Measurements from ENCODE around the gene UQCC5. TPM values are rescaled to one million over a fixed set of nuclear protein-coding genes. Genes with fewer than 3 reads are reported as not detected.

The UQCC5 gene
- 40.7 TPM for polyA plus RNA-seq (2013, experiment 1 of 2)
- polyA plus RNA-seq (2013, experiment 2 of 2) = 32.5 TPM

- 0 to 1% methylated on average over 57 to 62 of the region's 65 CpGs for WGBS, 2 experiments (ENCODE audit: insufficient coverage in 2 of 2)
- peak within 1 kb of the TSS; percentile 75 for H3K4me3 ChIP-seq (ENCODE audit: extremely low read depth, insufficient read depth, low read length, poor library complexity, severe bottlenecking)
- peaks cover 18% of the 10 kb centered on the region for H3K4me1 ChIP-seq (ENCODE audit: control insufficient read depth, insufficient read depth, low read length, poor library complexity, severe bottlenecking)
- peak within 1 kb of the TSS; percentile 93 for H3K27ac ChIP-seq (ENCODE audit: low read depth, low read length, severe bottlenecking)
- no peaks in the 10 kb centered on the region for H3K9me3 ChIP-seq (ENCODE audit: control insufficient read depth, low read length)
- peaks cover 27% of the 10 kb centered on the region for H3K36me3 ChIP-seq (ENCODE audit: control insufficient read depth, insufficient read depth, low read length)
Measured at GRCh38 chr3:52536369-52537164, at the start of gene UQCC5. UQCC5 (plus strand) TSS chr3:52536605; CDS start chr3:52536756, 151 bp downstream.

GRCh38 chr3:52487050-52487787 is 49.2 kb upstream of the UQCC5 start:
- peaks cover 22% of the 10 kb centered on the region for H3K4me1 ChIP-seq (ENCODE audit: control insufficient read depth, insufficient read depth, low read length, poor library complexity, severe bottlenecking)
- 96% methylated on average over 28 to 31 of the region's 31 CpGs for WGBS, 2 experiments (ENCODE audit: insufficient coverage in 2 of 2)
- H3K4me3 ChIP-seq (ENCODE audit: extremely low read depth, insufficient read depth, low read length, poor library complexity, severe bottlenecking) = no peak overlapping the region
- H3K36me3 ChIP-seq (ENCODE audit: control insufficient read depth, insufficient read depth, low read length) = peaks cover 94% of the 10 kb centered on the region
- no peaks in the 10 kb centered on the region for H3K9me3 ChIP-seq (ENCODE audit: control insufficient read depth, low read length)
- no peak overlapping the region for H3K27ac ChIP-seq (ENCODE audit: low read depth, low read length, severe bottlenecking)

GRCh38 chr3:52487788-52488691 is 48.4 kb upstream of the UQCC5 start:
- 95 to 97% methylated on average over 53 to 56 of the region's 59 CpGs for WGBS, 2 experiments (ENCODE audit: insufficient coverage in 2 of 2)

GRCh38 chr3:52488746-52489145 is 47.7 kb upstream of the UQCC5 start:
- H3K4me1 ChIP-seq (ENCODE audit: control insufficient read depth, insufficient read depth, low read length, poor library complexity, severe bottlenecking) = peaks cover 18% of the 10 kb centered on the region
- no peak overlapping the region for H3K4me3 ChIP-seq (ENCODE audit: extremely low read depth, insufficient read depth, low read length, poor library complexity, severe bottlenecking)
- WGBS, 2 experiments (ENCODE audit: insufficient coverage in 2 of 2) = 97% methylated on average over 3 of the region's 3 CpGs
- H3K9me3 ChIP-seq (ENCODE audit: control insufficient read depth, low read length) = no peaks in the 10 kb centered on the region
- H3K27ac ChIP-seq (ENCODE audit: low read depth, low read length, severe bottlenecking) = no peak overlapping the region
- peaks cover 93% of the 10 kb centered on the region for H3K36me3 ChIP-seq (ENCODE audit: control insufficient read depth, insufficient read depth, low read length)

More at GRCh38 chr3:52487788-52488691, 48.4 kb upstream of the UQCC5 start:
- H3K4me1 ChIP-seq (ENCODE audit: control insufficient read depth, insufficient read depth, low read length, poor library complexity, severe bottlenecking) = peaks cover 22% of the 10 kb centered on the region
- H3K4me3 ChIP-seq (ENCODE audit: extremely low read depth, insufficient read depth, low read length, poor library complexity, severe bottlenecking) = no peak overlapping the region
- peaks cover 94% of the 10 kb centered on the region for H3K36me3 ChIP-seq (ENCODE audit: control insufficient read depth, insufficient read depth, low read length)
- no peak overlapping the region for H3K27ac ChIP-seq (ENCODE audit: low read depth, low read length, severe bottlenecking)
- no peaks in the 10 kb centered on the region for H3K9me3 ChIP-seq (ENCODE audit: control insufficient read depth, low read length)

GRCh38 chr3:52489453-52489852 is 47.0 kb upstream of the UQCC5 start:
- Histone ChIP-seq H3K4me3 (ENCODE audit: extremely low read depth, insufficient read depth, low read length, poor library complexity, severe bottlenecking) (no peak overlapping the region), H3K4me1 (ENCODE audit: control insufficient read depth, insufficient read depth, low read length, poor library complexity, severe bottlenecking) (peaks cover 18% of the 10 kb centered on the region), H3K9me3 (ENCODE audit: control insufficient read depth, low read length) (no peaks in the 10 kb centered on the region), H3K27ac (ENCODE audit: low read depth, low read length, severe bottlenecking) (peak overlapping the region; percentile 67), H3K36me3 (ENCODE audit: control insufficient read depth, insufficient read depth, low read length) (peaks cover 87% of the 10 kb centered on the region)
- WGBS, 2 experiments (ENCODE audit: insufficient coverage in 2 of 2) = 91 to 98% methylated on average over 16 to 18 of the region's 18 CpGs

- no peak overlapping the region for H3K4me3 ChIP-seq (ENCODE audit: extremely low read depth, insufficient read depth, low read length, poor library complexity, severe bottlenecking)
- H3K27ac ChIP-seq (ENCODE audit: low read depth, low read length, severe bottlenecking) = peak overlapping the region; percentile 67
- WGBS, 2 experiments (ENCODE audit: insufficient coverage in 2 of 2) = 88 to 91% methylated on average over 18 to 21 of the region's 22 CpGs
- H3K4me1 ChIP-seq (ENCODE audit: control insufficient read depth, insufficient read depth, low read length, poor library complexity, severe bottlenecking) = peaks cover 22% of the 10 kb centered on the region
- H3K36me3 ChIP-seq (ENCODE audit: control insufficient read depth, insufficient read depth, low read length) = peaks cover 79% of the 10 kb centered on the region
- H3K9me3 ChIP-seq (ENCODE audit: control insufficient read depth, low read length) = no peaks in the 10 kb centered on the region
Measured at GRCh38 chr3:52490035-52490938, 46.1 kb upstream of the UQCC5 start.

GRCh38 chr3:52490939-52491526 is 45.4 kb upstream of the UQCC5 start:
- WGBS, 2 experiments (ENCODE audit: insufficient coverage in 2 of 2) = 92 to 93% methylated on average over 20 to 21 of the region's 23 CpGs
- peaks cover 22% of the 10 kb centered on the region for H3K4me1 ChIP-seq (ENCODE audit: control insufficient read depth, insufficient read depth, low read length, poor library complexity, severe bottlenecking)
- H3K4me3 ChIP-seq (ENCODE audit: extremely low read depth, insufficient read depth, low read length, poor library complexity, severe bottlenecking) = no peak overlapping the region
- H3K9me3 ChIP-seq (ENCODE audit: control insufficient read depth, low read length) = no peaks in the 10 kb centered on the region
- H3K27ac ChIP-seq (ENCODE audit: low read depth, low read length, severe bottlenecking) = peak overlapping the region; percentile 67
- H3K36me3 ChIP-seq (ENCODE audit: control insufficient read depth, insufficient read depth, low read length) = peaks cover 71% of the 10 kb centered on the region

- Histone ChIP-seq H3K27ac (ENCODE audit: low read depth, low read length, severe bottlenecking) (no peak overlapping the region), H3K9me3 (ENCODE audit: control insufficient read depth, low read length) (no peaks in the 10 kb centered on the region), H3K36me3 (ENCODE audit: control insufficient read depth, insufficient read depth, low read length) (peaks cover 61% of the 10 kb centered on the region), H3K4me3 (ENCODE audit: extremely low read depth, insufficient read depth, low read length, poor library complexity, severe bottlenecking) (no peak overlapping the region), H3K4me1 (ENCODE audit: control insufficient read depth, insufficient read depth, low read length, poor library complexity, severe bottlenecking) (peaks cover 22% of the 10 kb centered on the region)
- 95 to 96% methylated on average over 21 of the region's 21 CpGs for whole genome bisulfite sequencing, 2 experiments (ENCODE audit: insufficient coverage in 2 of 2)
Measured at GRCh38 chr3:52492059-52492458, 44.3 kb upstream of the UQCC5 start.

- H3K9me3 ChIP-seq (ENCODE audit: control insufficient read depth, low read length) = no peaks in the 10 kb centered on the region
- H3K36me3 ChIP-seq (ENCODE audit: control insufficient read depth, insufficient read depth, low read length) = peaks cover 49% of the 10 kb centered on the region
- no peak overlapping the region for H3K27ac ChIP-seq (ENCODE audit: low read depth, low read length, severe bottlenecking)
- WGBS, 2 experiments (ENCODE audit: insufficient coverage in 2 of 2) = 90 to 94% methylated on average over 4 to 5 of the region's 7 CpGs
- peaks cover 22% of the 10 kb centered on the region for H3K4me1 ChIP-seq (ENCODE audit: control insufficient read depth, insufficient read depth, low read length, poor library complexity, severe bottlenecking)
- H3K4me3 ChIP-seq (ENCODE audit: extremely low read depth, insufficient read depth, low read length, poor library complexity, severe bottlenecking) = no peak overlapping the region
Measured at GRCh38 chr3:52493232-52494017, 43.0 kb upstream of the UQCC5 start.

Data from mesodermal cell (in vitro differentiated cells).